ENCODE results near the gene INPPL1.
"Not testable (repeated sequence)": the region's sequence is repeated elsewhere in the genome, so short reads cannot be mapped to it uniquely, and the experiment has no call there.

Gene INPPL1

DNA sequence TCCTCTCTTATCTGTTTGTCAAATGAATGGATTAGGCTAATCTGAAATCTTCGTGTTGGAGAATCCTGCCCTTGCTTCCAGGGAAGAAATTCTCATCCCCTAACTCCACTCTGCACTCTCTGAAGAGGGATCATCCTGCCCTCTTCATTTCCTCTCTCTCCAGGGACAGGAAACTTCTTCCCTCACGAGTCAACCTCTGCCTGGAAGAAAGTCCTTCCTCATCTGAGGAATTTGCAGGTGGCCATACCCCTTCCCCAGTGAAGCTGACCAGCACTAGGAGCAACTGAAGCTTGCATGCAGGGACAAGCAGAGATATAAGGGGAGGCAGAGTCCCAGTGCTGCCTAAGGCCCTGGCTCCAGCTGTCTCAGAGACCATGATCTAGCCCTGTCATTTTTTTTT is 23.0 kb downstream of the INPPL1 start:
- no peak for DNase-seq

DNA sequence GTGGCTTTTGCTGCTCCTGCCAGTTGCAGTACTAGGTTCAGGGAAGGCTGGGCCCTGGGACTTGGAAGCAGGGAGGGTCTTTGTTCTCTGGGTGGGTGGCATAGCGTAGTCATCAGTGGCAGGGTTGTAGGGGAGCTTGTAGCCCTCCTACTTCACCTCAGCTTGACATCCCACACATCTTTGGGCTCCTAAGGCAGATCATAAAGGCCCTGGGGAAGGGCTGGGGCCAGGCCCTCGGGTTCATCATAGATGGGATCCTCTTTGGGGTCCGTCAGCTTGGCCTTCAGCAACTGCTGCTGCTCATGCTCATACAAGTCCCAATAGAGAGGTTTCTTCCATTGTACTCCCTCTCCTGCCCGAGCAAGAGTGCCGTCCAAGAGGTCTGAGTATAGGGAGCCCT is 25.4 kb downstream of the INPPL1 start:
- DNase-seq, result no peak

DNA sequence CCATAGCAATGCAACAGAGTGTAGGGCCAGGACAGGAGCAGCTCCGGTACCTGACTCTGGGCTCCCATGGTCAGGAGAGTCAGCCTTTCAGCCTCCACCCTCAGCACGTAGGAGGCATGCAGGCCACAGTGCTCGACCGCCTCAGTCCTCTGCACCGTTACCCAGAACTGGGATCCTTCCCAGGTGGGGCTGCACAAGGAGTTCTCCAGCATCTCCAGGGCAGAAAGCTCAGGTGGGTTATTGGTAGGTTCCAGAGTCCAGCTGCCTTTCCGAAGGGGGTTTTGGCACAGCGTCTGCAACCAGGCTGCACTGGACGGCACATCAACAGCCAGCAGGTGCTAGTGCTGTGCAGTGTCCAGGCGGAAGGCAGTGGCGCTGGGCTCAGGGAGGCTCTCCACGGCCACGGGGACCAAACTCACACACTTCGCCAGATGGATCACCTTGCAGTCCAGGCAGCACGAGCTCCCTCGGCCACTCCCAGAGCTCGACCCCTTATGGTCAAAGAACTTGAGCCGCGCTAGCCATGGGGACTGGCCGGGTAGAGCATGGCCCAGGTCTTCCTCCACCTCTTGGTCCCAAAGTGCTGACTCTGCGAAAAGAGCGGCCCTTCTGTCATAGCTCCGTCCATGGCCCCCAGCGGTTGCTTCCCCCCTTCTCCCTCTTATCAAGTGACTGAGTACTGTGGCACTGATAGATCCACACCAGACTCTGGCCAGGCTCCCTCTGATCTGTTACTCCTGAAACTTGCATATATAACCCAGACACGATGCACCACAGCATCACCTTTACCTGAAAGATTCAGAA is 26.3 kb downstream of the INPPL1 start:
- no peak for DNase-seq

DNA sequence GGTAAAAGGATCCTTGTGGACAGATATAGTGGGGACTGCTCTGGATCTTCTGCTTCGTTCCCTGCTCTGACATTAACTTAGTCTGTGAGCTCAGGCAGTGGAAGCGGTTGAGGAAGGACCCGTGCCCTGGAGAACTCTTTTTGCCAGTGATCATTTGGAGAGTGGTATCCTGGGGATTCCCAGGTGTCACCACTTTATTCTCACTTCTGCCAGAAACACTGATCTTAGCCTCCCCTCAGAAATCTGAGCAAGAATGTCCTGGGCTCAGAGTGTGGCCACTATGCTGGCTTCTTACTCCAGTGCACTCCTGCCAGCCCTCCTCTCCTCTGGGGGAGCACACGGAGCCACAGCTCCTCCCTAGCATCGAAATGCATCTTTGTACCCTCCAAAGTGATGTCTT is 27.0 kb downstream of the INPPL1 start:
- no peak for DNase-seq

DNA sequence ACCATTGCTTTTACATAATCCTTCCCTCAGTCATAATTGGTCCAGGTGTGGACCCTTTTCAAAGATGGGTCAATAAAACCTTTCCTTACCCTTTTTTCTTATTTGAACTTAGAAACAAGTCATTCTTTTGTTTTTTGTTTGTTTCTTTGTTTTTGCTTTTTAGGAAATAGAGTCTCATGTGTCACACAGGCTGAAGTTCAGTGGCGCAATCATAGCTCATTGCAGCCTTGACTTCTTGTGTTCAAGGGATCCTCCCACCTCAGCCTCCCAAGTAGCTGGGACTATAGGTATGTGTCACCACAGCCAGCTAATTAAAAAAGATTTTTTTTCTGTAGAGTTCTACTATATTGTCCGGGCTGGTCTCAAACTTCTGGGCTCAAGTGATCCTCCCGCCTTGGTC is 28.8 kb downstream of the INPPL1 start:
- no peak for DNase-seq

DNA sequence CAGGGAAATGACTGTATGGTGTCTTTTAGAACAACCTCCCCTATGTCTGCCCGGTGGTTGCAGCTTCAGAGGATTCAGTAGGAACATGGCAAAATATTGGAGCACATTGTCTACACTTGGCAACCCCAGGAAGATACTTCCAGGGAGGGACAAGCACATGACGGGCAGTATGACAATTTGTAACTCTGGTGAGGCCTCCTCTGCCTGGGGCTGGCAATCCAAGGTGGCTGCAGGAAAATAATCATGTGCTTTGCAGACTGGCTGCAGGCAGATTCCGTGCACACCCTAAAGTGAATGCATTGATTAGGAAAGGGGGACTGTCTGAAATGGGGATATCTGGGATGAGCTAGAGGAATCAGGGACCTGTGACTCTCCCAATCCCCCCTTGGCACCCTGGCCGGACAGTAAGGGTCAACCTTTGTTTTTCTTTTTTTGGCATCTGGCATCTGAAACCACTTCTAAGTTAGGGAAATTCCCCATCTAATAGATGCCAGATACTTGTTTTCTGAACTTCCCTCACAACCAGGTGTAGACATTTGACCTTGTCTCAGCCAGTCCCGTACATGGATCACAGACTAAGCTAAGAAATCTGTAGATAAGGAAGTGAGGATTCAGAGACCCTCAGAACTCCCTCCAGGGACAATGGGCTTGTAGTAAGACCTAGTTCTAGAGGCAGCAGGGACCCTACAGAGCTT is 29.9 kb downstream of the INPPL1 start:
- DNase-seq, result no peak

DNA sequence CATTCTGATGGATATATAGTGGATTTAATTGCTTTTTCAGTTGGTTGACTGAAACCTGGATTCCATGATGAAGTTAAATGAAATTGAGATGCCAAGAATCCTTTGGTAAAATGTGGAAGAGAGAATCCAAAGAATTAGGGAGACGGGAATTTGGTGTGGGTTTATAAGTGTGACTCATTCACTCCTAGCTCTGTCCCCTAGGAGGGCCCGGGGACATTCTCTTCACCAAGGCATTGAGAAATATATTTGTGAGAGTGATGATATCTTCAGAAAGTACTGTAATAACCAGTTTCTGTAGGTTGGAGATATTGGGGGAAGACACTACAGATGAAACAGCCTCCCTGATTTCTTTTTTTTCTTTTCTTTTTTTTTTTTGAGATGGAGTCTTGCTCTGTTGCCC is 33.0 kb downstream of the INPPL1 start:
- no peak for DNase-seq

DNA sequence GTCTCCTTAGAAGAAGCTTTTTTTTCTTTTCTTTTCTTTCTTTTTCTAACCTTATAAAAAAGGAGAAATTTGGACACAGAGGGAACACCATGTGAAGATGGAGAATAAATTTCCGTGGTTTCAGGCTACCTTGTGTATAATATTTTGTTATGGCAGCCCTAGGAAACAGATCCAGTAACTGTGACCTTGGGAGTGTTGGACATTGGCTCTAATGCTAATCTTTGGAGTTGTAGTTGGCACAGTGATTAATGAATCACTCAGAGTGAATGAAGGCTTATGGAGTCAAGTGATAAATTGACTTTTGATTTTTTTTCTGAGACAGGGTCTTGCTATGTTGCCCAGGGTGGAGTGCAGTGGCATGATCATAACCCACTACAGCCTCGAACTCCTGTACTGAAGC is 34.9 kb downstream of the INPPL1 start:
- DNase-seq, result no peak

DNA sequence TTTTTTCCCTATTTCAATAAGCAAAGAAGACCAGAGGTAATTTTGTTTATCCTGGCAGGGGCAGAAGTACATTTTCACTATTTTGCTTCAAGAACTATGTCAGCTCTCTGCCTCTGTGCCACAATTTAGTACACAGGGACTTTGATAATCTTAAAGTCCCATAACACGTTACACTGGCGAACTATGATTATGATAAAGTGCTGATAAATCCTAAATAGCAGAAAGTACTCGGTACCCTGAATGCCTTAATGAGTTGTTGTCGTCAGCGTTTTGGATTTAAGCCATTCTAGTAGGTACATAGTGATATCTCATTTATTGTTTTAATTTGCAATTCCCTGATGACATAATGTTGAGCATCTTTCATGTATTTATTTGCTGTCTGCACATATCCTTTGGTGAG is 36.0 kb downstream of the INPPL1 start:
- no peak for DNase-seq

DNA sequence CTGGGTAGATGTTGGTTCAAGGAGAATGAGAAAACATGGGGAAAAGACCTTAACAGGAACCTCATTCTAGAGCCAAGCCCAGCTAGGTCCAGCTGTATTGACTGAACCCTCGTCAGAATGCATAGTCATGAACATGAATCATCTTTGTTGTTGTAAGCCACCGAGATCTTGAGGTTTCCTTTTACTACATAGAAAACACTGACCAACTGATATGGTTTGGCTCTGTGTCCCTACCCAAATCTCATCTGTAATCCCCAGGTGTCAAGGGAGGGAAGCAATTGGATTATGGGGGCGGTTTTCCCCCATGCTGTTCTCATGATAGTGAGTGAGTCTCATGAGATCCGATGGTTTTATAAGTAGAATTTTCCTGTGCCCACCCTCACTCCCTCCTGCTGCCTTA is 38.8 kb downstream of the INPPL1 start:
- no peak for DNase-seq

DNA sequence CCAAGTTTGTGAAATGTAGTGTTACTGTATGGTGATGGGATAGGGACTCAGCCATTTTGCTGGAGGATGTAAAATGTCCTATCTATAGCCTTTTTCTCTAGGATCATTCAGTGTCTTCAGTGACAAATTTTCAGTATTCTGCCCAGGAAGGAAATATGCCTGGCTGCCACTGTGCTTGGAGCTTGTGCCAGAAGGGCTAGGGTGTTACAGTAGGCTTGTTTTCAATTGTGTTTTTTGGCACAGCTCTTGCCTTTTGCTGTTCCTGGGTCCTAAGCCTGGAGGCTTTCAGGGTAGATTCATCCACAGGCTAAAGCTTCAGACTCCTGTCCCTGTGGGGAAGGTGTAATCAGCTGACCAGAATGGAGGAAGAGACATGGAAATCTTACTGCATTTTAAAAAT is 41.4 kb downstream of the INPPL1 start:
- no peak for DNase-seq

DNA sequence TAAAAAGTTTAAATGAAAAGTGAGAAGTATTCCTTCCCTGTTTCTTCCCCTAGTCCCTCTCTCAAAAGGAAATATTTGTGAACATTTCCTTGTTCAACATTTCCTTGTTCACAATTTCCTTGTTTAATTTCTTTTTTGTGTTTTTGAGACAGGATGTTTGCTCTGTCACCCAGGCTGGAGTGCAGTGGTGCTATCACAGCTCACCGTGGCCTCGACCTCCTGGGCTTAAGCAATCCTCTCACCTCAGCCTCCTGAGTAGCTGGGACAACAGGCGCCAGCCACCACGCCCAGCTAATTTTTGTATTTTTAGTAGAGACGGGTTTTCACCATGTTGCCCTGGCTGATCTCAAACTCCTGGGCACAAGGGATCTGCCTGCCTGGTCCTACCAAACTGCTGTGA is 42.4 kb downstream of the INPPL1 start:
- DNase-seq, result not testable (repeated sequence)

DNA sequence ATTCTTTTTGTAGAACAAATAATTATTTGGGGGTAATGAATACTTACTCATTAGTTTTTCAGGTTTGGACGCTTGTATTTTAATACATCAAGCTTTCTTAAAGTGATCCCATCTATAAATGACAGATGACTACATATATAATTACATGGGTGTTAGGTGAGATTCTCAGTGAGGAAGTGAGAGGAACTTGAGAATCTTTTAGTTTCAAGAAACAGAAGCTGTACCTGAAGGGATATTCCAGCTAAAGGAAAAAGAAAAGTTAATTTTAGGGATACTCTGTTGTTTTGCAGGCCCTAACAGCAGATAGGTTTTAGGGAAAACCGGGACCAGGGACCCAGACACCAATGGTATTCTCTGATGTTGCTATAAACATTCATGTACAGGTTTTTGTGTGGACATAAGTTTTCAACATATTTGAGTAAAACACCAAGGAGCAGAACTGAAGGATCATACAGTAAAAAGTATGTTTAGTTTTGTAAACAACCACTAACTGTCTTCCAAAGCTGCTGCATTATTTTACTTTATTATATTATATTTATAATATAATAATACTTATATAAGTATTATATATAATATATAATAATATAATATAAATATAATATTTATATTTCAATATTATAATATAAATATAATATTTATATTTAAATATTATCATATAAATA is 43.5 kb downstream of the INPPL1 start:
- DNase-seq, result no peak

DNA sequence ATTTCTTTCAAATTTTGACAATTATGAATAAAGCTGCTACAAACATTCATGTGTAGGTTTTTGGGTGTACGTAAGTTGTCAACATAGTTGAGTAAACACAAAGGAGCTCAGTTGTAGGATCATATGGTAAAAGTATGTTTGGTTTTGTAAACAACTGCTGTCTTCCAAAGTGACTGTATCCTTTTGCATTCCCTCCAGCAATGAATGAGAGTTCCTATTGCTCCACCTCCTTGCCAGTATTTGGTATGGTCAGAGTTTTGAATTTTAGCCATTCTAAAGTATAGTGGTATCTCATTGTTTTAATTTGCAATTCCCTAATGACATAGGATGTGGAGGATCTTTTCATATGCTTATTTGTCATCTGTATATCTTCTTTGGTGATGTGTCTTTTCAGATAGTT is 47.4 kb downstream of the INPPL1 start:
- DNase-seq, result no peak

DNA sequence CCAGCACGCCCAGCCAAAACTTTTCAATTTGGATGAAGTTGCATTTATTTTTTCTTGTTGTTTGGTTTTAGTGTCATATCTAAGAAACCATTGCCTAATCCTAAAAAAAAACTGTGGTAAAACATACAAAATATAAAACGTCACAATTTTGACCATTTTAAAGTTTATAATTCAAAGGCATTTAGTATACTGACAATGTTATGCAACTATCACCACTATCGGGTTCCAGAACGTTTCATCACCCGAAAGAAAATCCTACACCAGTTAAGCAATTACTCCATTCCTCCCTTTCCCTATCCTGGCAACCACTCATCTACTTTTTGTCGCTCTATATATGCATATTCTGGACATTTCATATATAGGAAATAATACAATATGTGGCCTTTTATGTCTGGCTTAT is 49.9 kb downstream of the INPPL1 start:
- DNase-seq, result no peak

DNA sequence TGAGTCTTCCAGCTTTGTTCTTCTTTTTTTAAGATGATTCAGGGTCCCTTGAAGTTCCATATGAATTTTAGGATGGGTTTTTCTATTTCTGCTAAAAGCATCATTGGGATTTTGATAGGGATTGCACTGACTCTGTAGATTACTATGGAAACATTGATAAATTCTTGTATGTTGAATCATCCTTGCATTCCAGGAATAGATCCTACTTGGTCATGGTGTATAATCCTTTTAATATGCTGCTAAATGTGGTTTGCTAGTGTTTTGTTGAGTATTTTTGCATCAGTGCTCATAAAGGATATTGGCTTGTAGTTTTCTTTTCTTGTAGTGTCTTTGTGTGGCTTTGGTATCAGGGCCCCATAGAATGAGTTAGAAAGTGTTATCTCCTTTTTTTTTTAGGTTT is 54.3 kb downstream of the INPPL1 start:
- no peak for DNase-seq

DNA sequence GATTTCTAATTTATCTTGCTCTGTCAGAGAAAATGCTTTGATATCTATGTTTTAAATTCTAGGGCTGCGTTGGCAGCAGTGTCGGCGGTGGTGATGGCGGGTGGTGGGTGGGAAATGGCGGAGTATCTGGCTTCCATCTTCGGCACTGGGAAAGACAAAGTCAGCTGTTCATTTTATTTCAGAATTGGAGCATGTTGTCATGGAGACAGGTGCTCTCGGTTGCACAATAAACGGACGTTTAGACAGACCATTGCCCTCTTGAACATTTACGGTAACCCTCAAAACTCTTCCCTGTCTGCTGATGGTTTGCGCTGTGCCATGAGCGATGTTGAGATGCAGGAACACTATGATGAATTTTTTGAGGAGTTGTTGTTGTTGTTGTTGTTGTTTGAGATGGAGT is 55.5 kb downstream of the INPPL1 start:
- DNase-seq, result no peak

DNA sequence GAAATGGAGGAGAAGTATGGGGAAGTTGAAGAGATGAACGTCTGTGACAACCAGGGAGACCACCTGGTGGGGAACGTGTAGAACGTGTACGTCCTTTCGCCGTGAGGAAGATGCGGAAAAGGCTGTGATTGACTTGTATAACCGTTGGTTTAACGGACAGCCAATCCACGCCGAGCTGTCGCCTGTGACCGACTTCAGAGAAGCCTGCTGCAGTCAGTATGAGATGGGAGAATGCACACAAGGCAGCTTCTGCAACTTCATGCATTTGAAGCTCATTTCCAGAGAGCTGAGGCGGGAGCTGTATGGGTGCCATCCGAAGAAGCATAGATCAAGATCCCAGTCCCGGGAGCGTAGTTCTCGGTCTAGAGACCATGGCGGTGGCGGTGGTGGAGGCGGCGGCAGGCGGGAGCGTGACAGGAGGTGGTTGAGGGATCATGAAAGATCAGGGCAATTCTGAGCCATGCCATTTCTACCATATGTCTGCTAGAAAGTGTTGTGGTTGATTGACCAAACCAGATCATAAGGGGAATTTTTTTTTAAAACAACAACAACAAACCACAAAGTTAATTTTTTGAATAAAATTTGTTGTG is 56.3 kb downstream of the INPPL1 start:
- no peak for DNase-seq

DNA sequence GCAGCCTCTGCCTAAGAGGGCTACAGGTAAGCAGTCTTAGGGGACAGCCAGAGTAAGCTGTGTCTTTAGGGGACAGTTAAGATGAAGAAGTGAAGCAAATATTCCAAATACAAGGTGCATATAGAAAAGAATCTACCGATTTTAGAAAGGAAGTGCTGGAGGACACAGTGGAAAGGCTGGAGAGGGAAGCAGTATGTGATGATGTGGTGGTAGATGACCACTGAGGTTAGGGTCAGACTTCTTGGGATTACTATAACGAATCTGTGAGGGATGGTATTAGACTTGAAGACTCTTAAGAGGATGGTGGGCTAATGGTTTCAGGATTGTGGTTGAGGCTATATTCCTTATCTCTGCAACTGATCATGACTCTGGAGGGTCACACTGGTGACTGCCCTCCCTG is 59.4 kb downstream of the INPPL1 start:
- no peak for DNase-seq

DNA sequence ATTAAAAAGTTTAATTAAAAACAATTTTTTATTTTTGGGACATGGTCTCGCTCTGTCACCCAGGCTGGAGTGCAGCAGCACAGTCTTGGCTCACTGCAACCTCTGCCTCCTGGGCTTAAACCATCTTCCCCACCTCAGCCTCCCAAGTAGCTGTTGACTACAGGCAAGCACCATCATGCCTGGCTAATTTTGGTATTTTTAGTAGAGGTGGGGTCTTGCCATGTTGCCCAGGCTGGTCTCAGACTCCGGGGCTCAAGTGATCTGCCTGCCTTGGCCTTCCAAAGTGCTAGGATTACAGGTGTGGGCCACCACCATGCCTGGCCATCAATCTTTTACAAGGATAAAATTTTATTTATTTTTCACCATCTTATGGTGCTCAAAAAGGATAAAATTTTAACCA is 62.7 kb downstream of the INPPL1 start:
- no peak for DNase-seq

Data from activated effector memory CD4-positive, alpha-beta T cell treated with Interleukin-2 at 50 U/mL for 16 hours (primary cell).